Kidney epithelial cell (primary cell): ENCODE results near the gene SNX19. TPM values are rescaled to one million over a fixed set of nuclear protein-coding genes. Genes with fewer than 3 reads are reported as not detected.
"Not testable (repeated sequence)": the region's sequence is repeated elsewhere in the genome, so short reads cannot be mapped to it uniquely, and the experiment has no call there.

ENCODE experiments used
- DNase-seq: peaks from one replicate; pipeline ENCODE4 v3.0.0-alpha.2; 2010; ENCODE audit warnings: low read depth
- H3K27me3 ChIP-seq: 2 replicates; pipeline ENCODE4 v1.6.0; 2011; ENCODE audit warnings: low read length; ENCODE audit not compliant: control insufficient read depth, insufficient read depth
- H3K36me3 ChIP-seq: 2 replicates; pipeline ENCODE4 v1.5.1; 2011; ENCODE audit warnings: low read length; ENCODE audit not compliant: control insufficient read depth, insufficient read depth
- H3K4me3 ChIP-seq: 2 replicates; pipeline ENCODE4 v1.5.1; 2011; ENCODE audit warnings: low read depth, mild to moderate bottlenecking, control low read depth, low read length
- CTCF ChIP-seq: IDR thresholded peaks from 2 replicates; pipeline ENCODE4 v1.5.1; 2011; ENCODE audit warnings: mild to moderate bottlenecking, moderate library complexity, low read length, control low read depth, inconsistent platforms; ENCODE audit not compliant: insufficient read depth, poor library complexity, severe bottlenecking
- total RNA-seq: library from RNA; depleted of rRNA; stranded (reverse); fragments of >200 nt; gene quantifications from 2 replicates; pipeline ENCODE4 v1.2.3, GENCODE V29; 2015

SNX19 gene
- total RNA-seq, 1 donor from 2014 or later: 96.1 TPM

GRCh38 chr11:130861902-130862860, 54.1 kb downstream of the SNX19 start:
- Histone ChIP-seq H3K4me3 (no peak overlapping the region), H3K27me3 (no peaks in the 10 kb centered on the region), H3K36me3 (no peaks in the 10 kb centered on the region)
- peak; percentile 100 for TF ChIP-seq CTCF
- peak; percentile 72 for DNase-seq

GRCh38 chr11:130861283-130861682, 55.0 kb downstream of the SNX19 start:
- Histone ChIP-seq H3K36me3 (no peaks in the 10 kb centered on the region), H3K27me3 (no peaks in the 10 kb centered on the region), H3K4me3 (no peak overlapping the region)
- no peak for DNase-seq
- no peak for TF ChIP-seq CTCF

- no peak for DNase-seq
- TF ChIP-seq CTCF: no peak
- Histone ChIP-seq H3K27me3 (no peaks in the 10 kb centered on the region), H3K4me3 (no peak overlapping the region), H3K36me3 (no peaks in the 10 kb centered on the region)
These were observed 56.4 kb downstream of the SNX19 start for GRCh38 chr11:130859886-130860285.

GRCh38 chr11:130858215-130858614, 58.1 kb downstream of the SNX19 start:
- TF ChIP-seq CTCF: no peak
- no peaks in the 10 kb centered on the region for H3K36me3 ChIP-seq
- no peak overlapping the region for H3K4me3 ChIP-seq
- no peak for DNase-seq
- no peaks in the 10 kb centered on the region for H3K27me3 ChIP-seq

- H3K4me3 ChIP-seq, H3K36me3 ChIP-seq, DNase-seq, H3K27me3 ChIP-seq: not testable (repeated sequence)
These were observed 60.6 kb downstream of the SNX19 start for GRCh38 chr11:130855707-130856106.

- TF ChIP-seq CTCF: no peak
- DNase-seq: no peak
- Histone ChIP-seq H3K27me3 (no peaks in the 10 kb centered on the region), H3K36me3 (no peaks in the 10 kb centered on the region), H3K4me3 (no peak overlapping the region)
These were observed 61.8 kb downstream of the SNX19 start for GRCh38 chr11:130854483-130854882.
